ENCODE measurements around the gene ZFYVE27.
A peak's percentile ranks its signal among the peaks of the same experiment; 100 is the strongest.

Gene ZFYVE27

DNA sequence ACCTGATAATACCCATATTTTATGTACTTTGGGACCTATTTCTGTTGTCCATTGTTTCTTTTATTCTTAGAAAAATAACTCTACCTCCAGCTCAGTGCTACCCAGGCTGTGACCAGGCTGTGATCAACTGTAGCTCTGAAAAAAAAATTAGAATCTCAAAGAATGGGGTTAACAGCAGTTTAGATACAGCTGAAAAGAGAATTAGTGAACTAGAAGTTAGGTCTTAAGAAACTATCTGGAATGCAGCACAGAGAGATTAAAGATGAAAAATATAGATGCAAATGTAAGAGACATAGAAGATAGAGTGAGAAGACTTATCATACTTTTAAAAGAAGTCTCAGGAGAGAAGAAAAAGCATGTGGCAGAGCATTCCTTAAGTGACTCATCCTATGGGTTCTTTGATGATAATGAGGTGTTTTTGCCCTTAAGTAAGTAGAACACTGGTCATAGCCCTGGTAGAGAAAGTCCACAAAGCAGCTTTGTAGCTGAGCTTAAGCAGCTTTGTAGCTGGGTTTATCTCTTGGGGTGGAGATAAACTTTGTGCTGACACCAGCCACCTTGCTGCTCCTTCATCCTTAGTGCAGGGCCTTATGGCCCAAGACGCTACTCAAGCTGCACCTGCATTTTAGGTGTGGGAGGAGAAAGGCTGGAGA is 62.2 kb downstream of the ZFYVE27 start:
- DNase-seq = no peak

DNA sequence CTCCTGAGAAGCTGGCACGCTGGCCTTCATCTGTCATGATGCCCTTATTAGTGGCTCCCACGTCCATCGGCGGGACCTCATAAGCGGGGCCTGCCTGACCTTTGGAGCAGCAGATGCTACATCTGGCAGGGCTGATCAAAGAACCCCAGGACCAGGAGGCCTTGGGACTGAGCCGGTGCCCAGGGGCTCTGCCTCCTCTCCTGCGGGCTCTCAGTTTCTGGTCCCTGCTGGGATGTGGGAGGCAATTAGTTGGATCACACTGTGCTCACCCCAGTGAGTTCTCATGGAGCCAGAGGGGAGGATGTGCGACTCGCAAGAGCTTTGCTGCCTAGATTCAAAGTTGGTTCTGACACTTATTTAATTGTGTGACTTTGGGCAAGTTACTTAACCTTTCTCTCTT is 63.5 kb downstream of the ZFYVE27 start:
- no peak for DNase-seq

DNA sequence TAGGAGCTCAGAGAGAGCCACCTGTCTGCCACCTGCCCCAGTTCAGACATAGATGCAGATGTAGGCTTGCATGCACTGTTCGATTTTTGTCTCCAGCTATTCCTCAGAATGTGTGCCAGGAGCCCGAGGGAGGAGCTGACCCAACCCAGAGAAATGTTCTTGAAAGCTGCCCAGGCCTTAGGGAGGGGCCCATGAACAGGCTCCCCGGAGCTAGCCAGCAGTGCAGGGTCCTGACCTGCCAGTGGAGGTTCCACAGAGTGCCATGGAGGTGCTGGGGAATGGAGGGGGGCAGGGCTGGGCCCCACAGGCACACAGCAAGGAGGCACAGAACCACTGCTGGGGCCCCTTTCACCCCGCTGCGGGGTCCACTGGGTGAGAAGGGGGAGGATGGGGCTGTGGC is 64.5 kb downstream of the ZFYVE27 start:
- DNase-seq = no peak

DNA sequence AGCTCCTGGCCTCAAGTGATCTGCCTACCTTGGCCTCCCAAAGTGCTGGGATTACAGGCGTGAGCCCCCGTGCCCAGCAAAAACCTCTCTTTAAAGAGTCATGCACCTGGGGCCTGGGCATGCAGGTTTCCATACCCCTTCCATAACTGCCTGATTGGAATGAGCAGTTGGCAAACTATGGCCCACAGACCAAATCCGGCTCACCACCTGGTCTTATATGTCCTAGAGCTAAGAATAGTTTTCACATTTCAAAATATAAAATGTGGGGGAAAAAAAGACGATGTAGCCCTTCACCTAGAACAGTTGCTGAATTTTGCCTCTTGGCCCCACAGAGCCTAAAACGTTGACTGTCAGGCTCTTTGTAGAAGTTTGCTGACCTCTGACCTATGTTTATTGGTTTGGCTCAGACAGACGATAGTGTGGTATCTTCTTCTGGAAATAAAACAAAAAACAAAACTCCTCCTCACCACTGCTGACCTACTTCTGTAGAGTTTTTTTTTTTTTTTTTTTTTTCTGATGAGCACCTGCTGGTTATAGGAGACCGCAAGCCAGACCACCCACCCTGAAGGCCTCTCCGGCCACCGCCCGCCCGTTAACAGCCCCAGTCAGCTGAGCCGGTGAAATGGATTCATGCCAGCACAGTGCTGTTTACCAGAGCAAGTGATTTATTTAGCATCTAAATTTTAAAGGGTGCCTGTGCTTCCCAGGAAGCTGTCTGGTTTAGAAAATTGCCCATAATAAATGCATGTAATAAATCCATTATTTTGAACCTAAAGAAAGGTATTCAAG is 68.4 kb downstream of the ZFYVE27 start:
- peak; percentile 38 for DNase-seq

DNA sequence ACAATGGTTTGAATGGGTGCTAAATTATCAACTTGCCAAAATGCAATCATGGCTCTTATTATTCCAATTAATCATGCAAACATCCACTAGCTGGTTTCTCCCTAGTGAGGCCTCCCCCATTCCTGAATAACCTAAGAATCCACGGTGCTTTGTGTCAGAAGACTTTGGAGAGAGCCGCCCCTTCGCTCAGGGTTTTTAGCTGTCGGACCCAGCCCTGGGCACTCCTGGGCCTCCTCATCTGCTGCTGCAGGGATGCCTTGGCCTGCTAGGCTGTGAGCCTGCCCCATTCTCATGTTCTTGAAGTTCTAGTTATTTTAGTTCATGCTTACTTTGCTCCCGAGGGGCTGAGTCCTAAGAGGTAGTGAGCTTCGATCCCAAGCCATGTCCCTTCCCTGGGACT is 69.0 kb downstream of the ZFYVE27 start:
- DNase-seq = no peak

DNA sequence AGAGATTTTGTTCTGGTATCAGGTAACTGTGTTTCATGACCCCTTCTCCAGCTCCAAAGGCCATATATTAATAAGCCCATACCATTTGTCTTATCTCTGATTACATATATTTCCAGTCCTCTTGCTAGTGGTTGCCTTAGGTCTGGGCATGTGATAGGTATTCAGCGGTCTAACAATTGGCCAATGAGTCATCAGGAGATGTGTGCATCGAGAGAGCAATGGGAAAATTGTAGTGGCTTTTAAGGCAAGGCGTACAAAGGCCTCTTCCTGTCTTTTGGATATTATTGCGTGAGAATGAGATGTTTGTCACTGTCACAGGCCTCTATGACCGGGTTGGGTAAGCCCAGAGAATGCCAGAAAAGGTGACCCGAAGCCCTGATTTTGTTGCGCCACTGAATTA is 73.5 kb downstream of the ZFYVE27 start:
- no peak for DNase-seq

All from femur (tissue), 1 donor.